HG03460 (cell line): ENCODE measurements around the gene DMWD.

Experiments used
- ATAC-seq: cut with Tn5 transposase; IDR thresholded peaks from one replicate; pipeline ENCODE4 v1.9.1; 2021; ENCODE audit not compliant: unreplicated experiment

The DMWD gene

DNA sequence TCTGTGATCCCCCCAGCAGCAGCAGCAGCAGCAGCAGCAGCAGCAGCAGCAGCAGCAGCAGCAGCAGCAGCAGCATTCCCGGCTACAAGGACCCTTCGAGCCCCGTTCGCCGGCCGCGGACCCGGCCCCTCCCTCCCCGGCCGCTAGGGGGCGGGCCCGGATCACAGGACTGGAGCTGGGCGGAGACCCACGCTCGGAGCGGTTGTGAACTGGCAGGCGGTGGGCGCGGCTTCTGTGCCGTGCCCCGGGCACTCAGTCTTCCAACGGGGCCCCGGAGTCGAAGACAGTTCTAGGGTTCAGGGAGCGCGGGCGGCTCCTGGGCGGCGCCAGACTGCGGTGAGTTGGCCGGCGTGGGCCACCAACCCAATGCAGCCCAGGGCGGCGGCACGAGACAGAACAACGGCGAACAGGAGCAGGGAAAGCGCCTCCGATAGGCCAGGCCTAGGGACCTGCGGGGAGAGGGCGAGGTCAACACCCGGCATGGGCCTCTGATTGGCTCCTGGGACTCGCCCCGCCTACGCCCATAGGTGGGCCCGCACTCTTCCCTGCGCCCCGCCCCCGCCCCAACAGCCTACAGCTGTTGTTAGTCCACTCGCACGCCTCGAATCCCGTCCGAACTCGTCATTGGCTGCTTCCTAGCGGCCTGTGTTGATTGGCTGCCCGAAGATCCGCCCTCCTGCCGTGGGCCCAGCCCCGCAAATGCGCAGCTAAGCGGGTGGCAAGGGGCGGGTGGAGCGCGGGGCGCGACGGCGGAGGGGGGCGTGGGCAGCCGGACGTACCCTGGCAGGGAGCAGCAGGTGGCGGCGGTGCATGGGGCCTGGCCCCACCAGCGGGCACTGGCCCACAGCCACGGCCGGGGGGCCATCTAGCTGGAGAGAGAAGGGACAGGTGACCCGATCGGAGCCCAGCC is 22.2 kb downstream of the DMWD start:
- ATAC-seq, result peak; percentile 44

DNA sequence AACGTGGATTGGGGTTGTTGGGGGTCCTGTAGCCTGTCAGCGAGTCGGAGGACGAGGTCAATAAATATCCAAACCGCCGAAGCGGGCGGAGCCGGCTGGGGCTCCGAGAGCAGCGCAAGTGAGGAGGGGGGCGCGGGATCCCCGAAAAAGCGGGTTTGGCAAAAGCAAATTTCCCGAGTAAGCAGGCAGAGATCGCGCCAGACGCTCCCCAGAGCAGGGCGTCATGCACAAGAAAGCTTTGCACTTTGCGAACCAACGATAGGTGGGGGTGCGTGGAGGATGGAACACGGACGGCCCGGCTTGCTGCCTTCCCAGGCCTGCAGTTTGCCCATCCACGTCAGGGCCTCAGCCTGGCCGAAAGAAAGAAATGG is 22.8 kb downstream of the DMWD start:
- no peak for ATAC-seq

DNA sequence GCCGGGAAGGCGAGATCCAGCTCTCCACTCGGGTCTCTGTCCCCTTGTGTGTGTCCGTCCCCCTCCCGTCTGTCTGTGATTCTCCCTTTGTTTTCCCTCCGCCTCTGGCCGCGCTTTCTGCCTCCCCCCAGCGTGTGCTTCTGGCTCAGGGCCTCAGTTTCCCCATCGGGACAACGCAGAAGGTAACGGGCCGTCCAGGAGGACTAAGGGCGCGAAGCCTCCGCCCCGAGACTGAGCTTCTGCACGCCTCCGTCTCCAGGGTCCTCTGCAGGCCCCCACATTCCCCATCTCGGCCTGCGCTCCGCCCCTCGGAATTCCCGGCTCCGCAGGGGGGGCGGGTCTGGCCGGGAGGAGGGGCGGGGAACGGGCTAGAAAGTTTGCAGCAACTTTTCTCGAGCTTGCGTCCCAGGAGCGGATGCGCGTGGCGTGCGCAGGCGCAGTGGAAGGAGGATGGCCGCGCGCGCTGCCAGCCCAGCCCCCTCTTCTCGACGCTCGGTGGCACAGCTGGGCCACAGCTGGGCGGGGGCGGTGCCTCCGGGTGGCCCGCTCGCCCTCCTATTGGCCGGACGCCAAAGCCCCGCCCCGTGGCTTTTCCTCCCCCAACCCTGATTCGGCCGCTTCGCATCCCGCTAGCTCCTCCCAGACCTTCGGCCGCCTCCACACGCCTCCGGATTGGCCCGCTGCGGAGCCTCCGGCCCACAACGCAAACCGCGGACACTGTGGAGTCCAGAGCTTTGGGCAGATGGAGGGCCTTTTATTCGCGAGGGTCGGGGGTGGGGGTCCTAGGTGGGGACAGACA is 23.5 kb downstream of the DMWD start, which contains the start of gene SIX5:
TSS of gene SIX5 (minus strand) at position 269 of the 799 bp plus-strand sequence. CDS start 408 bp downstream, outside the sequence.
- ATAC-seq, result peak; percentile 45

- ATAC-seq, result no peak
These were observed 24.0 kb downstream of the DMWD start for GRCh38 chr19:45768655-45768983.

DNA sequence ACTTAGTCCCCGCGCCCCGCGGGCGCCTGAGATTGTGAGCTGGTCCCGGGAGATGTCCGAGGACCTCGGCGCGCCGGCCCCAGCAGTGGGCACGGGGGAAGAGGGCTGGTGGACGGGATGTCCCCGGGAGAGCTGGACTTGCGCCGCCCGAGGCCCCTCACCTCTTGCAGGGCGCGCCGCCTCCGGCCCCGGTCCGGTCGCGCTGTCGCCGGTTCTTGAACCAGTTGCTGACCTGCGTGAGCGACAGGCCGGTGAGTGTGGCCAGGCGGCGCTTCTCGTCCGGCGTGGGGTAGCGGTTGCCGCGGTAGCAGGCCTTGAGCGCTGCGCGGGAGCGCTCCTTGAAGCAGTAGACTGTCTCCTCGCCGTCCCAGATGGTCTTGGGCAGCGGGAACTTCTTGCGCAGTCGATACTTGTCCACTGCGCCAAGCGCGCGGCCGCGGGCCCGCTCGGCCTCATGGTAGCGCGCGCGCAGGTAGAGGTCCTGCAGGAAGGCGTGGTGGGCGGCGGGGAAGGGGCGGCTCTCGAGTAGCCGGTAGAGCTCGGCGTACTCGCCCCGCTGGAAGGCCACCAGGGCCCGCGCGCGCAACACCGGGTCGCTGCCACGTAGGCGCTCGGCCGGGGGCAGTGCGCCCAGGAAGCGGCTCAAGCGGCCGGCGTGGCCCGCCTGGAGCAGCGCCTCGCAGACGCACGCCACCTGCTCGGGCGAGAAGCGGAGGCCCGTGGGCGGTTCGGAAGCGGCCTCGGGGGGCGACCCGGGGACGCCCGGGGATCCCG is 24.6 kb downstream of the DMWD start:
- ATAC-seq, result no peak

GRCh38 chr19:45767410-45767880 is 25.2 kb downstream of the DMWD start:
- no peak for ATAC-seq

DNA sequence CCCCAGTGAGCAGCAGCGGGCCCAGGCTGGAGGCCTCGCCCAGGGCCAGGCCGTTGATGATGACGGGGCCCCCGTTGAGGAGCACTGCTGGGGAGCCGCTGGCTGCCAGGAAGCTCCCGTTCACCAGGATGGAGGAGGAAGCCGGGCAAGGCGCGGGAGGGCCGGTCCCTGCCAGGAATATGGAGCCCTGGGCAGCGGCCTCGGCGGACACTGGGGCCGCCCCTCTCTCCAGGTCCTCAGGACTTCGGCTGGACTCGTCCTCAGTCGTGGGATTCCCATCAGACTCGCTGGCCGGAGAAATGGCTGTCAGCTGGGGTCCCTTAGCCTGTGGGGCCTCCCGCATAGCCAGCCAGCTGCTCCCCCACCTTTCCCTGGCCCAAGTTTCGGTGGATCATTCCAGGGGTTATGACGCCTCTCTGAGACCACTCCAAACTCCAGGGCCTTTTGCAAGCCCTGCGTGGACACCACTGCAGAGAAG is 25.7 kb downstream of the DMWD start:
- ATAC-seq, result no peak

GRCh38 chr19:45766296-45766868 is 26.3 kb downstream of the DMWD start:
- no peak for ATAC-seq

GRCh38 chr19:45765702-45766295 is 26.8 kb downstream of the DMWD start:
- ATAC-seq, result no peak

DNA sequence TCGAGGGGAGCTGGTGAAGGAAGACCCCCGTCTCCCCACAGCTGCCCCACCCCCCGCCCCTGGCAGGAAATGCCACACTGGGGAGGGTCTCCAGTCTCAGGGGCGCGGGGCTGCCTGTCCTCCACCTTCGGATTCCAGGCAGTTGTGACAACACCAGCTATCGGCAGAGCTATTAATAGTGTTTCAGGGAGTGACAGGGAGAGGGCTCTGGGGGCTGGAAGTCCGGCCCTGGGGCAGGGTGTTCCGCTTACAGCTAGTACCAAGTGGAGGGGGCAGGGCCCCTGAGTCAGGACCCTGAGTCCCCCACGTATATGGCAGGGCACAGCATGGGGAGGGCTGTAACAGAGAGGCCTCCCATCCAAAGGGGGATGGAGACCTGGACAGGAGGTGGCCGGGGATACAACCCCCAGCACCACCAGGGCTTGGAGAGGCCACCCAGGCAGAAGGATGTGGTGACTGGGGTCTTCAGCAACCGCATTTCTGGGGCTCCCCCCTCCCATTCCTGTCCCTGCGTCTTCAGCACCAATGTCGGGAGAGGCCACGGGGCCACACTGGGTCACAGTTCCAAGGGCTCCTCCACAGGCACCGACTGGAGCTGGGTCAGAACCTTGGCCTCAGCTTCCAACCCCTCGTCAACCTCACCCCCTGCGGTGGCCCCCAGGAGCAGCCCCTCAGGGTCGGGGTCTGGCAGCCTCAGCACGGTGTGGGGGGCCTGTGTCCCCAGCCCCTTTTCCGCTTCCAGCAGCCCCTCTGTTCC is 27.5 kb downstream of the DMWD start:
- no peak for ATAC-seq

DNA sequence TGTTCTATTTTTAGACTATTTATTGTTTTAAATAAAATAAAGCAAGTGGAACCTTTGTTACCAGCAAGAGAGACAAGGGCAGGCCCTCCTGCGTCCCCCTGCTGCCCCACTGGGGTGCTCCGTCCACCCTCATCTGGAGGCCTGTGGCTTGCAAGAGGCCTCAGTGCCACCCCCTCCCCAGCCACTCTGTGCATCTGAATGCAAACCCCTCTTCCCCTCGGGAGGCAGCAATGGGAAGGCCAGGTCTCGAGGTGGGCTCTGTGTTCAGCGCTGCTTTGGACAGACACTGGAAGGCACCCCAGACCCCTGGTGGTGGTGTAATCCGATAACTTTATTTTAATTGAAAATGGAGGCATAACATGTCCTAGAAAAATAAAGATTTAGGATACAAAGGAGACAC is 28.2 kb downstream of the DMWD start:
- ATAC-seq, result no peak

DNA sequence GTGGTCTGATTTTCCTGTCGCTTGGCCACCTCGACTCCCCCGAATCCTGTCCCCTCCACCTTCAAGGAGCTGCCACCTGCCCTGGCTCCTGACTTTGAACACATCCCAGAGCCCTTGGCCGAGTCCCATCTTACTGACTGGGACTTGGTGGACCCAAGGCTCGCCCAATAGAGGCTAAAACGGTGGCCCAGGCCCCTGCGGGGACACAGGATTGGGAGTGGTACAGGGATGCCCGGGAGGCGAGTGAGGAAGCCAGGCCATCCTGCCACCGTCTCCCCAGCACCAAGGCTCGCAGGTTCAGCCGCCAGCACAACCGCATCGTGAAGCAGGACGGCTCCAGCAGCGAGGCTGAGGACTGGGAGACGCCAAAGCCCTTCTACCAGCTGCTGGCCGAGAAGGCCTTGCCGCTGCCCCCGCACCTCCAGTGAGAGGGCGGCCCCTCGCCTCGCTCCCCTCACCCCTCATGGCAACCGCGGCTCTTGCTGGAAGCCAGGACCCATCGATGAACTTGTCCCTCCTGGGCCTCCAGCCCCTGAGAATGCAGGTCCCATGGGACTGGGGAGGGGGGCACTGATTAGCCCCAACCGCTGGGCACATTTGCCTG is 28.9 kb downstream of the DMWD start:
- ATAC-seq, result no peak

DNA sequence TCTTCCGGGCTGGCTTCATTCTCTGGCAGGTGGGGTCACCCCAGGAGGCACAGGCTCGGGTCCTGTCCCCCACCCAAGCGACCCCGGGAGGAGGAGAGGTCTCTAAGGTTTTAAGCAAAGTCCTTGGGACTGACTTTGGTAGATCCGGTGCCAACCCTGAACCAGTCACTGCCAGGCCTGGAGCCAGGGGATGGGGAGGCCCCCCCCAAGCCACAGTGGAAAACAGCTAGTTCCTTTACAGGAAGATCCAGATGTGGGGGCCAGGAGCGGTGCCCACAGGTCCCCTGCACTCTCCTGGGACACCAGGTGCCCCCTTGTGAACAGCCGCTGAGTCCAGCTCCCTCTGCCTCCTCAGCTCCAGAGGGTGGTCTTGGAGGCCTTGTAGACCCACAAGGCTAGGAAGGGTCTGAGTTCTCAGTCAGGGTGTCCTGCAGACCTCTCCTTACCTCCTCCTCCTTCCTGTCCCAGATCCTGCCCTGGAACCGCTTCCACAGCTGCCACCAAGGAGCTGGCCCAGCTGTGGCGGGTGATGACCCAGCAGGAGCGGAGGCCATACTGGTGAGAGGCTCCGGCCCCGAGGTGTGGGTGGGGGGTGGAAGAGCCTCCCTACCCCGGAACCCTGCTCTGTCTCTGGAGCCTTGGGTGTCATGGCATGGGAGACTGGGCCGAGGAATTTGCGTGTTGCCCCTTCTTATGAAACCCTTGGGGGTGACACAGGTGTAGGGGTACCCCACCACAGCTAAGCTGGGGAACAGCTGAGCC is 29.6 kb downstream of the DMWD start:
- ATAC-seq, result no peak

GRCh38 chr19:45761714-45762113 is 30.9 kb downstream of the DMWD start:
- ATAC-seq, result no peak

- no peak for ATAC-seq
These were observed 33.7 kb downstream of the DMWD start for GRCh38 chr19:45758921-45759320.

- no peak for ATAC-seq
These were observed 35.0 kb downstream of the DMWD start for GRCh38 chr19:45757695-45758094.

DNA sequence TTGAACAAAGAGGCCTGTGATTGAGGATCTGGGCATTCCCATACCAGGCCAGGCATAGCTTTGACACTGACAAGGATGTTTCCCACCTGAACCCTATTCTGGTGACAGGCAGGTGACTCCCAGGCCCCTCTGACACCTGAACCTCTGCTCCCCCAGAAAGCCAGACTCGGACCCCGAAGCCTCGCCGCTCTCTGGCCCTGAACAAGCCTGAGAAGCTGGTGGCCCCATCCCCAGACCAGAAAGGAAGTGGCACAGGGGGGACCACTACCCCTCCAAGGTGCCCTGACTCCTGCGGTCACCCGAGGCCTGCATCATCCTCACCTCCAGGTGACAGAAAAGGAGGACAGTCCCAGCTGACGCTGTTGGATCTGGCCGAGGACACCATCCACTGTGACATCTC is 38.3 kb downstream of the DMWD start:
- no peak for ATAC-seq

DNA sequence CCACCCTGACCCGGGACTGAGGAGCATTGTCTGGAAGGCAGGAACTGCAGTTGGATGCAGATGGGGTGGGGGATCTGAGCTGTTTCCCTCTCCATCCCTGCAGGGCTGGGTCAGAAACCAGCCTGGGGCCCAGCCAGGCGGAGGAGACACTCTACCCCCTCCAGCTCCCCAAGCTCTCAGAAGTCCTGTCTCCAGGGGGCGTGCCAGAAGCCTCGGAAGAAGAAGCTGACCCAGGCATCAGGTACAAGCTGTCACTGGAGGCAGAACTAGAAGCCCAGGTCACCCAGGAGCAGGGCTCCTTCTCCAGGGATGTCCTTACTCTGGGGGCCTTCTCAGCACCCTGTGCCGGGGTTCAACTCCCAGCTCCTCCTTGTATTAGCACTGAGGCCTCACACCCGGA is 39.1 kb downstream of the DMWD start:
- ATAC-seq, result no peak

DNA sequence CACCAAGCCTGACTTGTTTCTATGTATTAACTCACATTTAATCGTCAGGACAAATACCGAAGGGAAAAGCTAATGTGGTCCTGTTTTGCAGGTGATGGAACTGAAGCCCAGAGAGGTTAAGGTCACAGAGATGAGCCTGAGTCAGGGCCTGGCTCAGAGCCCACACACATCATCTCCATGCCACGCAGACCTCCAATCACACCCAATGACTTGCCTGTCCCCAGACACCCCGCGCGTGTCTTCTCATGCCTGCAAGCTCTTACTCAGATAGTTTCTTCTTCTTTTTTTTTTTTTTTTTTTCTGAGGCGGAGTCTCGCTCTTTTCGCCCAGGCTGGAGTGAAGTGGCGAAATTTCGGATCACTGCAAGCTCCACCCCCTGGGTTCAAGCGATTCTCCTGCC is 40.0 kb downstream of the DMWD start:
- ATAC-seq, result no peak
